Thyroid gland (tissue), 4 donors: ENCODE measurements around the gene RELL2. TPM values are rescaled to one million over a fixed set of nuclear protein-coding genes. Genes with fewer than 3 reads are reported as not detected.
A peak's percentile ranks its signal among the peaks of the same experiment; 100 is the strongest.

ENCODE experiments used
- DNase-seq, 2 donors: peaks; one replicate each; pipeline ENCODE4 v3.0.0-alpha.2; 2019
- H3K27ac ChIP-seq, 3 donors: fragments of 200-600 bp; sonication (generic); 1 replicate in 2 of 3; 2 replicates in 1 of 3; pipeline ENCODE4 v1.5.1; 2016 to 2019; ENCODE audit warnings: mild to moderate bottlenecking in 1 of 3, moderate library complexity in 1 of 3
- H3K27me3 ChIP-seq: fragments of 200-600 bp; sonication (generic); one replicate; pipeline ENCODE4 v1.5.1; 2019
- H3K36me3 ChIP-seq, 2 donors: fragments of 200-600 bp; sonication (generic); one replicate each; pipeline ENCODE4 v1.5.1; 2016 to 2019
- H3K4me1 ChIP-seq, 2 donors: fragments of 200-600 bp; sonication (generic); one replicate each; pipeline ENCODE4 v1.5.1; 2017 to 2019
- H3K4me3 ChIP-seq, 3 donors: fragments of 200-600 bp; sonication (generic); replicated peaks in 1 of 3; 1 replicate in 2 of 3; 2 replicates in 1 of 3; pipeline ENCODE4 v1.5.1; 2016; ENCODE audit warnings: mild to moderate bottlenecking in 1 of 3
- H3K9me3 ChIP-seq: fragments of 200-600 bp; sonication (generic); one replicate; pipeline ENCODE4 v1.5.1; 2017
- CTCF ChIP-seq, 6 experiments: fragments of 200-600 bp in 3 of 6; fragments of 450-650 bp in 3 of 6; sonication (generic) in 3 of 6; IDR thresholded peaks; one replicate each; pipeline ENCODE4 v1.5.1; 2016 to 2019; ENCODE audit warnings: antibody characterized with exemption in 6 of 6, mild to moderate bottlenecking in 2 of 6, inconsistent platforms in 1 of 6, moderate library complexity in 1 of 6
- POLR2A ChIP-seq, 2 donors: fragments of 450-650 bp; IDR thresholded peaks; one replicate each; pipeline ENCODE4 v1.6.1; 2017; ENCODE audit warnings: antibody characterized with exemption in 2 of 2, mild to moderate bottlenecking in 2 of 2, moderate library complexity in 1 of 2
- WGBS, 2 donors: methylation state at CpG; one replicate each; pipeline ENCODE4 v1.1.5; 2017; 5-methylcytosine and 5-hydroxymethylcytosine counted together
- intact Hi-C: fragments of 100-400 bp; cut with DNase I; formaldehyde crosslinking; loops from one replicate; pipeline ENCODE4 v1.15.1; 2023
- total RNA-seq, 4 donors: library from RNA; depleted of rRNA; stranded (reverse); fragments of >200 nt; gene quantifications; one replicate each; pipeline ENCODE4 v1.2.3, GENCODE V29; 2016

The RELL2 gene
- total RNA-seq, 4 donors from 2014 or later = 2.4 to 5.7 (median 4.6) TPM

GRCh38 chr5:141668601-141669265, 31.9 kb downstream of the RELL2 start:
- H3K9me3 ChIP-seq = no peaks in the 10 kb centered on the region
- intact Hi-C loops = no loop called here
- H3K4me3 ChIP-seq = no peak overlapping the region
- no peak for DNase-seq
- H3K4me1 ChIP-seq = peaks cover 0 to 9% of the 10 kb centered on the region in 2 donors
- H3K36me3 ChIP-seq = no peaks in the 10 kb centered on the region
- WGBS, 2 donors = 83 to 85% methylated on average over 8 of the region's 8 CpGs
- H3K27ac ChIP-seq = no peak overlapping the region
- TF ChIP-seq CTCF (IDR thresholded peaks at IDR 0.05) (no peak), POLR2A (IDR thresholded peaks at IDR 0.05) (no peak)
- H3K27me3 ChIP-seq = no peaks in the 10 kb centered on the region

- H3K27me3 ChIP-seq = no peaks in the 10 kb centered on the region
- no peaks in the 10 kb centered on the region for H3K9me3 ChIP-seq
- TF ChIP-seq CTCF (IDR thresholded peaks at IDR 0.05) (no peak), POLR2A (IDR thresholded peaks at IDR 0.05) (no peak)
- H3K36me3 ChIP-seq = no peaks in the 10 kb centered on the region
- no peak overlapping the region for H3K27ac ChIP-seq
- peaks cover 0 to 9% of the 10 kb centered on the region in 2 donors for H3K4me1 ChIP-seq
- 72 to 74% methylated on average over 4 of the region's 4 CpGs for WGBS, 2 donors
- intact Hi-C loops = no loop called here
- no peak for DNase-seq
- H3K4me3 ChIP-seq = no peak overlapping the region
Measured at GRCh38 chr5:141669520-141669919, 32.7 kb downstream of the RELL2 start.

- TF ChIP-seq POLR2A (IDR thresholded peaks at IDR 0.05) = no peak
- TF ChIP-seq CTCF (IDR thresholded peaks at IDR 0.05) = no peak
- no peak for DNase-seq
- 89 to 90% methylated on average over 12 to 18 of the region's 23 CpGs for WGBS, 2 donors
- Histone ChIP-seq H3K27ac (no peak overlapping the region), H3K9me3 (no peaks in the 10 kb centered on the region), H3K4me3 (no peak overlapping the region), H3K4me1 (peaks cover 0 to 9% of the 10 kb centered on the region in 2 donors), H3K27me3 (no peaks in the 10 kb centered on the region), H3K36me3 (no peaks in the 10 kb centered on the region)
- intact Hi-C loops = no loop called here
Measured at GRCh38 chr5:141672071-141672840, 35.5 kb downstream of the RELL2 start.

GRCh38 chr5:141672841-141673813, 36.3 kb downstream of the RELL2 start:
- Histone ChIP-seq H3K9me3 (no peaks in the 10 kb centered on the region), H3K36me3 (no peaks in the 10 kb centered on the region), H3K4me1 (peaks cover 0 to 9% of the 10 kb centered on the region in 2 donors), H3K27me3 (no peaks in the 10 kb centered on the region), H3K4me3 (no peak overlapping the region), H3K27ac (no peak overlapping the region)
- no peak for TF ChIP-seq CTCF (IDR thresholded peaks at IDR 0.05)
- TF ChIP-seq POLR2A (IDR thresholded peaks at IDR 0.05) = no peak
- 22 to 63% methylated on average over 10 to 14 of the region's 19 CpGs for WGBS, 2 donors
- peak; percentile 18 to 67 for DNase-seq
- intact Hi-C loops = no loop called here
